Adrenal gland (tissue), 12 donors: ENCODE results near the gene CFAP97D1. TPM values are rescaled to one million over a fixed set of nuclear protein-coding genes. Genes with fewer than 3 reads are reported as not detected.

Source experiments
- DNase-seq, 7 donors: peaks; one replicate each; pipeline ENCODE4 v3.0.0-alpha.2; 2019 to 2020
- H3K27ac ChIP-seq, 5 donors: fragments of 200-600 bp; sonication (generic) in 4 of 5; 1 replicate in 3 of 5; 2 replicates in 2 of 5; pipeline versions ENCODE4 v1.5.1 to v1.8.0; 2016 to 2020; ENCODE audit warnings: mild to moderate bottlenecking in 1 of 5
- H3K27me3 ChIP-seq: fragments of 200-600 bp; 2 replicates; pipeline ENCODE4 v1.8.0; 2021
- H3K36me3 ChIP-seq, 2 donors: fragments of 200-600 bp; replicated peaks in 1 of 2; 1 replicate in 1 of 2; 2 replicates in 1 of 2; pipeline versions ENCODE4 v1.5.1 to v1.8.0; 2018 to 2022
- H3K4me1 ChIP-seq, 2 donors: fragments of 200-600 bp; replicated peaks in 1 of 2; 1 replicate in 1 of 2; 2 replicates in 1 of 2; pipeline versions ENCODE4 v1.5.1 to v1.8.0; 2018 to 2021
- H3K4me3 ChIP-seq, 4 donors: fragments of 200-600 bp; sonication (generic) in 3 of 4; one replicate each; pipeline ENCODE4 v1.5.1; 2016 to 2018
- H3K9me3 ChIP-seq, 3 donors: fragments of 200-600 bp; sonication (generic) in 1 of 3; replicated peaks in 1 of 3; 1 replicate in 2 of 3; 2 replicates in 1 of 3; pipeline versions ENCODE4 v1.5.1 to v1.8.0; 2016 to 2021
- CTCF ChIP-seq, 6 experiments: fragments of 450-650 bp in 4 of 6; fragments of 200-600 bp in 2 of 6; sonication (generic) in 1 of 6; IDR thresholded peaks; 1 replicate in 5 of 6; 2 replicates in 1 of 6; pipeline versions ENCODE4 v1.5.1 to v1.8.0; 2016 to 2021; ENCODE audit warnings: antibody characterized with exemption in 6 of 6, mild to moderate bottlenecking in 2 of 6, moderate library complexity in 1 of 6
- POLR2A ChIP-seq, 2 donors: fragments of 450-650 bp; IDR thresholded peaks; one replicate each; pipeline ENCODE4 v1.6.1; 2017; ENCODE audit warnings: antibody characterized with exemption in 2 of 2, mild to moderate bottlenecking in 2 of 2, moderate library complexity in 1 of 2
- WGBS, 4 donors: extraction: QIAGEN DNeasy Blood & Tissue Kit in 2 of 4; methylation state at CpG; one replicate each; pipeline versions ENCODE4 v1.1.5 to v1.1.7; 2013 to 2017; 5-methylcytosine and 5-hydroxymethylcytosine counted together
- intact Hi-C, 2 donors: fragments of 100-400 bp; cut with DNase I; formaldehyde crosslinking; loops; one replicate each; pipeline versions ENCODE4 v1.14.1 to v1.15.0; 2022 to 2023
- polyA plus RNA-seq, 3 donors: library from polyadenylated mRNA; stranded (reverse); fragments of 200-250 nt in 2 of 3; fragments of 350-450 nt in 1 of 3; fragmentation: Illumina TruSeq in 1 of 3; extraction: RNeasy Lipid Tissue Mini Kit (QIAGEN cat#74804) in 1 of 3; gene quantifications; one replicate each; pipeline ENCODE4 v1.2.3, GENCODE V29; 2013 to 2014
- total RNA-seq, 9 donors: library from RNA; depleted of rRNA in 4 of 9; stranded (reverse); fragments of >200 nt in 4 of 9; fragments of 120-200 nt in 1 of 9; fragmentation: NEBNext Ultra II Directional in 1 of 9; extraction: Animal tissue kit (Norgen Biotek cat#: 25700) in 1 of 9; gene quantifications; one replicate each; pipeline versions ENCODE4 v1.1.0 to v1.2.4, GENCODE V29; 2013 to 2023
- donor health status: healthy with polysubstance abuse.
- donor health status: Bipolar disorder and iron deficiency.
- donor health status: DM: yes; HTN: yes; CAD: no.
- donor health status: DM: no; HTN: no; CAD: no.
- donor health status: DM: no; HTN: no; CAD: no.
- donor health status: DM: yes; HTN: yes; CAD: no.

Gene CFAP97D1
- total and polyA plus RNA-seq, 12 donors: under 0.01 to 0.28 TPM; not detected in 10

- TF ChIP-seq CTCF (IDR thresholded peaks at IDR 0.05): no peak
- no peak for TF ChIP-seq POLR2A (IDR thresholded peaks at IDR 0.05)
- H3K27me3 ChIP-seq: peaks cover 2% of the 10 kb centered on the region
- peak overlapping the region in 1 of 5 donors; percentile 59 for H3K27ac ChIP-seq
- H3K4me1 ChIP-seq: peaks cover 13% of the 10 kb centered on the region in 2 donors
- WGBS, 4 donors: 11 to 64% (median 19%) methylated on average over 7 to 45 of the region's 51 CpGs
- H3K4me3 ChIP-seq: peak overlapping the region in 2 of 4 donors; percentile 49 to 75
- peak; percentile 36 to 64 (median 55) for DNase-seq
- H3K9me3 ChIP-seq: no peaks in the 10 kb centered on the region
- no peaks in the 10 kb centered on the region for H3K36me3 ChIP-seq
- intact Hi-C loops: loop anchor here in 1 of 2 donors (10.0 kb wide), 1 partner anchor 48 kb away; the partner anchor contains the start of gene CFAP97D1
Measured at GRCh38 chr17:43832168-43832975, 52.1 kb downstream of the CFAP97D1 start.

- H3K4me1 ChIP-seq: peaks cover 13% of the 10 kb centered on the region in 2 donors
- peak in 6 of 7 donors; percentile 45 to 71 (median 60) for DNase-seq
- H3K27ac ChIP-seq: peak within 1 kb of the TSS in 1 of 5 donors; percentile 59
- 1 to 5% (median 3%) methylated on average over 6 to 69 of the region's 87 CpGs for WGBS, 4 donors
- H3K36me3 ChIP-seq: no peaks in the 10 kb centered on the region
- peak within 1 kb of the TSS in 2 of 4 donors; percentile 49 to 75 for H3K4me3 ChIP-seq
- peaks cover 6% of the 10 kb centered on the region for H3K27me3 ChIP-seq
- TF ChIP-seq POLR2A (IDR thresholded peaks at IDR 0.05): peak in 1 of 2 donors; percentile 45
- no peak for TF ChIP-seq CTCF (IDR thresholded peaks at IDR 0.05)
- intact Hi-C loops: loop anchor here in 1 of 2 donors (10.0 kb wide), 1 partner anchor 48 kb away; the partner anchor contains the start of gene CFAP97D1
- H3K9me3 ChIP-seq: no peaks in the 10 kb centered on the region
Measured at GRCh38 chr17:43832976-43833829, 53.0 kb downstream of the CFAP97D1 start, which contains the start of gene MPP3. MPP3 (minus strand) TSS chr17:43833146; CDS start chr17:43831906, 1,240 bp downstream.

GRCh38 chr17:43834106-43834505 lies 53.9 kb downstream of the CFAP97D1 start:
- no peak overlapping the region for H3K4me3 ChIP-seq
- TF ChIP-seq CTCF (IDR thresholded peaks at IDR 0.05): no peak
- no peak for TF ChIP-seq POLR2A (IDR thresholded peaks at IDR 0.05)
- intact Hi-C loops: loop anchor here in 1 of 2 donors (10.0 kb wide), 1 partner anchor 49 kb away; the partner anchor contains the start of gene CFAP97D1
- H3K4me1 ChIP-seq: peaks cover 13% of the 10 kb centered on the region in 2 donors
- peaks cover 6% of the 10 kb centered on the region for H3K27me3 ChIP-seq
- no peak for DNase-seq
- no peaks in the 10 kb centered on the region for H3K36me3 ChIP-seq
- no peak overlapping the region for H3K27ac ChIP-seq
- 53 to 70% (median 56%) methylated on average over 2 of the region's 2 CpGs for WGBS, 4 donors
- no peaks in the 10 kb centered on the region for H3K9me3 ChIP-seq

Other genes starting within 250 kb of the CFAP97D1 start
- gene ETV4, start 234.1 kb upstream of the CFAP97D1 start, total RNA-seq: 1 to 10 TPM in 6 of 9 donors, under 1 TPM in 3; 0.22 to 3.5 (median 1.8) TPM
- 1 to 10 TPM; 1.9 to 6.6 (median 1.9) TPM for gene ETV4, start 234.1 kb upstream of the CFAP97D1 start, polyA plus RNA-seq
- gene MEOX1, start 118.5 kb upstream of the CFAP97D1 start, total RNA-seq: under 1 TPM in 7 of 9 donors, not detected in 2; 0.11 to 0.87 (median 0.39) TPM
- gene MEOX1, start 118.5 kb upstream of the CFAP97D1 start, polyA plus RNA-seq: 1 to 10 TPM in 1 of 3 donors, under 1 TPM in 2; 0.16 to 6.6 (median 0.72) TPM
- gene SOST, start 21.6 kb upstream of the CFAP97D1 start, total RNA-seq: not detected
- gene SOST, start 21.6 kb upstream of the CFAP97D1 start, polyA plus RNA-seq: not detected
- gene DUSP3, start 1.5 kb upstream of the CFAP97D1 start, total RNA-seq: 100 to 1,000 TPM in 2 of 9 donors, 10 to 100 TPM in 7; 56.3 to 136 (median 76.8) TPM
- gene DUSP3, start 1.5 kb upstream of the CFAP97D1 start, polyA plus RNA-seq: 100 to 1,000 TPM in 2 of 3 donors, 10 to 100 TPM in 1; 69.8 to 108 (median 104) TPM
- 10 to 100 TPM in 1 of 9 donors, 1 to 10 TPM in 6, under 1 TPM in 2; 0.60 to 10.6 (median 3.4) TPM for gene MPP3, start 52.7 kb downstream of the CFAP97D1 start, total RNA-seq
- gene MPP3, start 52.7 kb downstream of the CFAP97D1 start, polyA plus RNA-seq: 1 to 10 TPM; 2.5 to 7.6 (median 4.6) TPM
- 1 to 10 TPM in 8 of 9 donors, under 1 TPM in 1; 0.78 to 5.2 (median 2.8) TPM for gene CD300LG, start 66.7 kb downstream of the CFAP97D1 start, total RNA-seq
- 1 to 10 TPM; 1.2 to 7.3 (median 1.5) TPM for gene CD300LG, start 66.7 kb downstream of the CFAP97D1 start, polyA plus RNA-seq
- 10 to 100 TPM in 1 of 9 donors, 1 to 10 TPM in 6, under 1 TPM in 2; 0.29 to 16.0 (median 2.0) TPM for gene MPP2, start 127.1 kb downstream of the CFAP97D1 start, total RNA-seq
- 1 to 10 TPM; 1.2 to 4.1 (median 3.0) TPM for gene MPP2, start 127.1 kb downstream of the CFAP97D1 start, polyA plus RNA-seq
- not detected for gene PPY, start 162.0 kb downstream of the CFAP97D1 start, total RNA-seq
- gene PPY, start 162.0 kb downstream of the CFAP97D1 start, polyA plus RNA-seq: not detected
- gene PYY, start 173.5 kb downstream of the CFAP97D1 start, total RNA-seq: under 1 TPM in 1 of 9 donors, not detected in 8; 0.43 TPM
- gene PYY, start 173.5 kb downstream of the CFAP97D1 start, polyA plus RNA-seq: not detected
- gene NAGS, start 224.2 kb downstream of the CFAP97D1 start, total RNA-seq: 1 to 10 TPM in 6 of 9 donors, under 1 TPM in 3; 0.22 to 4.4 (median 1.2) TPM
- under 1 TPM; 0.37 to 0.88 (median 0.72) TPM for gene NAGS, start 224.2 kb downstream of the CFAP97D1 start, polyA plus RNA-seq
- 10 to 100 TPM; 20.4 to 52.5 (median 37.2) TPM for gene TMEM101, start 234.5 kb downstream of the CFAP97D1 start, total RNA-seq
- 10 to 100 TPM; 12.4 to 19.1 (median 12.7) TPM for gene TMEM101, start 234.5 kb downstream of the CFAP97D1 start, polyA plus RNA-seq